GM12892 (cell line): ENCODE measurements around the gene HEATR1.

Source experiments
- POLR2A ChIP-seq: IDR thresholded peaks from 2 replicates; pipeline ENCODE4 v1.6.1; 2011; ENCODE audit warnings: low read depth, low read length, control low read depth
- POLR2AphosphoS5 ChIP-seq: IDR thresholded peaks from 2 replicates; pipeline ENCODE4 v1.6.1; 2011; ENCODE audit warnings: low read depth, low read length, control low read depth

GRCh38 chr1:236532850-236533249 lies 71.5 kb downstream of the HEATR1 start:
- TF ChIP-seq POLR2A (no peak), POLR2AphosphoS5 (no peak)
